Activated naive CD8-positive, alpha-beta T cell (primary cell): Measurements from ENCODE around the gene ASB4.

Source experiments
- H3K27ac Mint-ChIP-seq: one replicate; pipeline ENCODE4 v1.8.0; 2021; ENCODE audit warnings: mixed read lengths
- H3K27me3 Mint-ChIP-seq: one replicate; pipeline ENCODE4 v1.8.0; 2021; ENCODE audit warnings: mixed read lengths
- H3K36me3 Mint-ChIP-seq: one replicate; pipeline ENCODE4 v1.8.0; 2021; ENCODE audit warnings: mixed read lengths
- H3K4me1 Mint-ChIP-seq: one replicate; pipeline ENCODE4 v1.8.0; 2021; ENCODE audit warnings: low read depth, mixed read lengths
- H3K4me3 Mint-ChIP-seq: one replicate; pipeline ENCODE4 v1.8.0; 2021; ENCODE audit warnings: mild to moderate bottlenecking, mixed read lengths
- H3K9me3 Mint-ChIP-seq: one replicate; pipeline ENCODE4 v1.8.0; 2021; ENCODE audit warnings: low read depth, mixed read lengths

ASB4 gene

DNA sequence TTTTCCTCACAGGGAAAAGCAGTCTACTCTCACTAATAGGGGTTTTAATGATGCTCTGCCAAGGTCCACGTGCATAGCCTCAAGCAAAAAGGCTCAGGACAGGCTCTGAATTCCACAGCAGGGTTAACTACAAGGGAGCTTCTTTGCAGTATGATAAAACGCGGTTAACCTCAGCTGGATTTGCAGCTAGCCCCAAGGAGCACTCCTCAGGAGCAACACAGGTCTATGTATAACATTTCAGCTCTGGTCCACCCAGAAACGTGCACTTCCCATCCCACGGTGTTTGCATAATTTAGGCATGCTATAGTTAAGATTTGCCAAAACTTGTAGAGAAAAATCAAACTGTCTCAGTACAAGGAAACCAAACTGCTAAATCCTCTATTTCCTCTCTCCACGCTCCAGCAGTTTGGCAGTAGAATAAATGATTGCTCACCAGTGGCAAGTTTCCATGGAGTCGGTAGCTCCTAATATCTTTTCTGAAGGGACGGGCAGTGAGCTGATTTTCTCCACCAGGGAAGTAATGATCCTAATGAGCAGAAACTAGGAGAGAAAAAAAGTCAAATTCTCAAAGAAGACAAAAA is 13.1 kb upstream of the ASB4 start:
- peaks cover 21% of the 10 kb centered on the region for H3K4me1 Mint-ChIP-seq
- H3K4me3 Mint-ChIP-seq, result no peak overlapping the region
- H3K27ac Mint-ChIP-seq, result no peak overlapping the region
- H3K9me3 Mint-ChIP-seq, result no peaks in the 10 kb centered on the region
- H3K36me3 Mint-ChIP-seq, result no peaks in the 10 kb centered on the region
- no peaks in the 10 kb centered on the region for H3K27me3 Mint-ChIP-seq

GRCh38 chr7:95473276-95473985 is 12.3 kb upstream of the ASB4 start:
- Mint-ChIP-seq H3K9me3 (no peaks in the 10 kb centered on the region), H3K36me3 (no peaks in the 10 kb centered on the region), H3K27me3 (peaks cover 3% of the 10 kb centered on the region), H3K4me3 (no peak overlapping the region), H3K27ac (no peak overlapping the region), H3K4me1 (peaks cover 21% of the 10 kb centered on the region)

DNA sequence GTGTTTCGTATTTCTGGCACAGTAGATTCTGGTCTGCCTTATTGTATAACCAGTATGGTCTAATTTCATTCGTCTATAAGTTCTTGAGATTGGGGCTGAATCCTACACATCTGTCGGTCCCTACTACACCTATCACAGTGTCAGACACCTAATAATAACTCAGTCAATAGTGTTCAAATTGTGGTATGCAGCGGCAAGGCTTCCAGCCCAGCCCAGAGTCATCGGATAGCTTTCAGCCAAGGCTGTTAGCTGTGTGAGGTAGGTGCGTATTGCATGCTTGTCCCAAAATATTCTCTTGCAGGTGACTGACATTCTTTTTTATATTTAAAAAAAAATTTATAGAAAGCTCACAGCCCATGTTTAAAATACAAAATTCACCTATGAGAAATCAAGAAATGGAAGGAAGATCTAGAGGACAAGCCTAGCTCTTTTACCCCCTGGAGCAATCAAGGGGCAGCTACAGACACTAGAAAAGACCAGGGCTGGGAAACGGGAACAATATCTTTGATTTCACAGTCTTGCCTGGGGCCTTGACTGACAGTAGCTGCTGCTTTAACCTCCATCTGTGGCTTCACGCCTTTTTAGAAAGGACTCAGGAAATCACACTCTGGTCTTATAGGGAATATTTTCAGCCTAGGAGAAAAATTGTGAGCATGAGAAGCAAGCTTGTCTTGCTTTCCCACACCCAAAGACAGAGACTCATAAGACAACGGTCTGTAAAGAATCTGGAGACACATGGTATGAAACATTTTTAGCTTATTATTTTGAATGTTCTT is 9.5 kb upstream of the ASB4 start:
- H3K4me1 Mint-ChIP-seq, result peaks cover 4% of the 10 kb centered on the region
- H3K4me3 Mint-ChIP-seq, result no peak overlapping the region
- H3K27ac Mint-ChIP-seq, result no peak overlapping the region
- no peaks in the 10 kb centered on the region for H3K9me3 Mint-ChIP-seq
- H3K27me3 Mint-ChIP-seq, result peaks cover 6% of the 10 kb centered on the region
- H3K36me3 Mint-ChIP-seq, result no peaks in the 10 kb centered on the region

DNA sequence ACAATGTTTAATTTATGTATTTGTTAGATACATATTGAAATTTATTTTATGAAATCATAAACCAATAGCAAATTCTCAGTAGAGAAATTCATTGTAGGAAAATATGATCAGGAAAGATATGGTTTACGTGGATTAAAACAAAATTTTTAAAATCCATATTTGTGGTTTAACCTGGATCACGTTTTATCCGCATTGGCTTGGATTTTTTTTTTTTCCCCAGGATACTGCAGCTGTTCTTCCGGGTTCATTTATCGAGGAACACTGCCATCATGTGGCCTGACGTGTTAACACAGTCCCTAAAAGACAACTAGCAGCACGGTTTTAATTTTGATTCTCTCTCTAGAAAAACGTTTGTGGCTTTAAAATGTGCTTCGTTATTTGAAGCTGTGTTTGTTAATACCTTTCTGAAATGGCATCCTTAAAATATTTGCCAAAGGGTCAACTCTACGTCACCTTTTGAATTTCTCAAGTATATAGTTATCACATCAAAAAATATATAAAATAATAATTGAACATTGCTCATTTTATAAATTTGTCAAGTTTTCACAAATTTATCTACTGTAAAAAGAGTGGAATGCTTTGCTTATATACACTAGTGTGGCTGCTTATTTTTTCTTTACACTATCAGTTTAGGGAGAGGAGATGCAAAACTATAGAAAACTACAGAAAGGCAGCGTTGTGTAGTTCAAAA is 8.7 kb upstream of the ASB4 start:
- Mint-ChIP-seq H3K36me3 (no peaks in the 10 kb centered on the region), H3K4me3 (no peak overlapping the region), H3K4me1 (peaks cover 4% of the 10 kb centered on the region), H3K27ac (no peak overlapping the region), H3K9me3 (no peaks in the 10 kb centered on the region), H3K27me3 (peaks cover 6% of the 10 kb centered on the region)

DNA sequence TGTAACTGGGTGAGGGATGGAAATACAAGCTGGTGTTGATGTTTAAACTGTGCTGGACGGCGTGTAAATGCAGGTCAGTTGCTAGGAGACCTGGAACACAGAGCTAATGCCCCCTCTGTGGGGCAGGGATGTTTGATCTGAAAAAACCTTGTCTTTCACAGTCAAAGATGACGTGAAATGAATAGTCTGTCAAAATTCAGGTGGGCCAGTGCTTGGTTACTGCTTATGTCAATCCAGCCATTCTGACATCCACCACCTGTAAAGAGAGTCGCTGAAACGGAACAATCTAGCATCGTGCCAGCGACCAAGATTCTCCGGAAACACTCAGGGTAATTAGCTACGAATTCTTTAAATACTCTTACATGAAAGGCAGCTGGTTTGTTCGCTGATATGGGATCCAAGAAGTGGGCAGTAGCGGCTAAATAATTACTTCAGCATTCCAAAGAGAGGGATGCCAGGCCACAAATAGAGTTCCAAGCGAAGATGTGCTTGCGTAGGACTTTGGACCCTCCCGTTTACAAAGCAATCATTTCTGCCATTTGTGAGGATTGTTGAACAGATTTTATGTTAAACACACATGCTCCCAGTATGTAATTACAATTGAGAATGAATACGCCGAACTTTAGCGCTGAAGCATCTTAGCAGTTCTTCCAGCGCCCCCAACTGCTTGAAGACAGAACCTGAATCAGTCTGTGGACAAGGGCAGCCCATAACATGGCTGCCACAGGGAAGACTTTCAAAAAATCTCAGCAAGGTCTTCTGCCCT is 7.3 kb upstream of the ASB4 start:
- H3K36me3 Mint-ChIP-seq, result no peaks in the 10 kb centered on the region
- no peaks in the 10 kb centered on the region for H3K9me3 Mint-ChIP-seq
- no peak overlapping the region for H3K4me3 Mint-ChIP-seq
- peaks cover 6% of the 10 kb centered on the region for H3K27me3 Mint-ChIP-seq
- no peak overlapping the region for H3K27ac Mint-ChIP-seq
- H3K4me1 Mint-ChIP-seq, result peaks cover 4% of the 10 kb centered on the region

- H3K4me3 Mint-ChIP-seq, result no peak overlapping the region
- peaks cover 4% of the 10 kb centered on the region for H3K4me1 Mint-ChIP-seq
- H3K36me3 Mint-ChIP-seq, result no peaks in the 10 kb centered on the region
- H3K27ac Mint-ChIP-seq, result no peak overlapping the region
- peaks cover 6% of the 10 kb centered on the region for H3K27me3 Mint-ChIP-seq
- no peaks in the 10 kb centered on the region for H3K9me3 Mint-ChIP-seq
Measured at GRCh38 chr7:95479992-95480624, 5.6 kb upstream of the ASB4 start.

GRCh38 chr7:95481271-95482165 is 4.2 kb upstream of the ASB4 start:
- Mint-ChIP-seq H3K4me3 (no peak overlapping the region), H3K27ac (no peak overlapping the region), H3K36me3 (no peaks in the 10 kb centered on the region), H3K4me1 (peaks cover 4% of the 10 kb centered on the region), H3K27me3 (peaks cover 6% of the 10 kb centered on the region), H3K9me3 (no peaks in the 10 kb centered on the region)

DNA sequence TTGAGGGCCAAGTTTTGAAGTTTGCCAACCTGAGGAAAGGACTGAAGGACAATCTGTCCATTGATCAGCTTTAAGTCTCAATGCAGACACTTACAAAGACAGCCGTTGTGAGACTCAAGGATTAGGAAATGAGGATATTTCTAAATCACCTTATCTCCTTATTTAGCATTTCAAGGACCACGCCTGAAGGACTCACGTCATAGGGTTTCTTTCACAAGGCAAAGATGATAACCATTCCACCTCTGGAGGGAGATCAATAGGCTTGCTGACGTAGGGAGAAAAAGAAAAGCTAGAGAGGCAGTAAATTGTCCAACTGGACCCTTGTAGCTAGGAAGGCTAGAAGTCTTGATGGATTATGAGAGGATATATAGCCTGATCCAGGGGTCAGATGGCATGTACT is 3.3 kb upstream of the ASB4 start:
- no peaks in the 10 kb centered on the region for H3K9me3 Mint-ChIP-seq
- no peak overlapping the region for H3K4me3 Mint-ChIP-seq
- H3K27ac Mint-ChIP-seq, result no peak overlapping the region
- no peaks in the 10 kb centered on the region for H3K4me1 Mint-ChIP-seq
- no peaks in the 10 kb centered on the region for H3K36me3 Mint-ChIP-seq
- H3K27me3 Mint-ChIP-seq, result peaks cover 6% of the 10 kb centered on the region

GRCh38 chr7:95490231-95490762 is 4.6 kb downstream of the ASB4 start:
- no peaks in the 10 kb centered on the region for H3K36me3 Mint-ChIP-seq
- no peaks in the 10 kb centered on the region for H3K4me1 Mint-ChIP-seq
- H3K9me3 Mint-ChIP-seq, result no peaks in the 10 kb centered on the region
- H3K27me3 Mint-ChIP-seq, result no peaks in the 10 kb centered on the region
- H3K27ac Mint-ChIP-seq, result no peak overlapping the region
- H3K4me3 Mint-ChIP-seq, result no peak overlapping the region

DNA sequence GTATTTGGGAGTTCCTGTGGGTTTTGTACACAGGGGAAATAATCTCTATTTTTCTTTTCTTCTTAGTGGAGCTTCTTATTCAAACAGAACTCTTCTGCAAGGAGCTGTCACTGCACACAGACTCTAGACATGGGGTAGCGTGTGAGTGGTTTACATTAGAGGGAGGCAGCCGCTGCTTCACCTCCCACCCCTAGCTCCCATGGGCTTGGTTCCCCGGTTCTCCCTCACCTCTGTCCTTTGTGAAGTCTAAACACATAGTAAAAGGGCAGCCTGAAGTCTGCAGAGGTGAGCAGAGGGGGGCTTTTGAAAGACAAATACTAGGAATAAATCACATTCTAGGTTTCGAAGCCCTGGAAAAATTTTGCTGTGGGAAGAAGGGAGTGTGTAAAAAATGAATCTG is 5.5 kb downstream of the ASB4 start:
- no peaks in the 10 kb centered on the region for H3K9me3 Mint-ChIP-seq
- H3K27ac Mint-ChIP-seq, result no peak overlapping the region
- no peaks in the 10 kb centered on the region for H3K36me3 Mint-ChIP-seq
- H3K27me3 Mint-ChIP-seq, result peaks cover 1% of the 10 kb centered on the region
- H3K4me1 Mint-ChIP-seq, result no peaks in the 10 kb centered on the region
- no peak overlapping the region for H3K4me3 Mint-ChIP-seq

- no peaks in the 10 kb centered on the region for H3K9me3 Mint-ChIP-seq
- H3K27ac Mint-ChIP-seq, result no peak overlapping the region
- no peaks in the 10 kb centered on the region for H3K36me3 Mint-ChIP-seq
Measured at GRCh38 chr7:95491634-95492314, 6.0 kb downstream of the ASB4 start.

GRCh38 chr7:95493247-95493646 is 7.5 kb downstream of the ASB4 start:
- Mint-ChIP-seq H3K27ac (no peak overlapping the region), H3K4me1 (no peaks in the 10 kb centered on the region), H3K9me3 (no peaks in the 10 kb centered on the region), H3K4me3 (no peak overlapping the region), H3K27me3 (peaks cover 4% of the 10 kb centered on the region), H3K36me3 (no peaks in the 10 kb centered on the region)

More at GRCh38 chr7:95491634-95492314, 6.0 kb downstream of the ASB4 start:
- H3K4me3 Mint-ChIP-seq, result no peak overlapping the region
- no peaks in the 10 kb centered on the region for H3K4me1 Mint-ChIP-seq
- peaks cover 1% of the 10 kb centered on the region for H3K27me3 Mint-ChIP-seq

DNA sequence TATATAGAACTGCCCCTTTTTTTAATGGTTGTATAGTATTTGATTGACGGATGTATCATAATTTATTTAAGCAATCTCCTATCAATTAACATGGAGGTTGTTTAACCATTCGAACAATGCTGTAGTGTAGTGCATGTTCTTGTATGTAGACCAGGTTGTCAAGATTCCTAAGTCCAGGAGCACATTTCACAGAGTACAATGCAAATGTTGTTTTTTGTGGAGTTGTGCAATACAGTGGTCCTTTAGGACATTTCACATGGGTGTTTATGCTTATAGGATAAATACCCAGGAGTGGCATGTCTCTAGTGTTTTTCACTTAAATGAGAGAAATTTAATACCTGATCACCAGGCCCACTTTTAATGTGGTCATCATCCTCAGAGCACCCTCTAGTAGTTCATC is 8.1 kb downstream of the ASB4 start:
- Mint-ChIP-seq H3K36me3 (no peaks in the 10 kb centered on the region), H3K27me3 (peaks cover 4% of the 10 kb centered on the region), H3K4me1 (no peaks in the 10 kb centered on the region), H3K4me3 (no peak overlapping the region), H3K9me3 (no peaks in the 10 kb centered on the region), H3K27ac (no peak overlapping the region)
